H9 (cell line): ENCODE measurements around the gene MED22. TPM values are rescaled to one million over a fixed set of nuclear protein-coding genes. Genes with fewer than 3 reads are reported as not detected.
"Not testable (repeated sequence)": the region's sequence is repeated elsewhere in the genome, so short reads cannot be mapped to it uniquely, and the experiment has no call there.

Experiments used
- DNase-seq: peaks from one replicate; pipeline ENCODE4 v3.0.0-alpha.2; 2017
- H2AFZ ChIP-seq: one replicate; pipeline ENCODE4 v1.6.1; 2013; ENCODE audit warnings: mild to moderate bottlenecking, low read length, control low read depth, moderate library complexity
- H2AK5ac ChIP-seq: 2 replicates; pipeline ENCODE4 v1.6.1; 2013; ENCODE audit warnings: low read length, control low read depth, mixed read lengths; ENCODE audit not compliant: insufficient read length
- H2BK120ac ChIP-seq: one replicate; pipeline ENCODE4 v1.6.1; 2013; ENCODE audit warnings: low read depth, mild to moderate bottlenecking, low read length, control low read depth, inconsistent platforms; ENCODE audit not compliant: poor library complexity, severe bottlenecking
- H2BK12ac ChIP-seq: 2 replicates; pipeline ENCODE4 v1.6.1; 2013; ENCODE audit warnings: low read length, control low read depth, mixed read lengths, low read depth; ENCODE audit not compliant: insufficient read length
- H2BK15ac ChIP-seq: 2 replicates; pipeline ENCODE4 v1.6.1; 2013; ENCODE audit warnings: low read depth, low read length, control low read depth
- H2BK20ac ChIP-seq: one replicate; pipeline ENCODE4 v1.6.1; 2013; ENCODE audit warnings: low read depth, mild to moderate bottlenecking, low read length, control low read depth, inconsistent platforms; ENCODE audit not compliant: poor library complexity, severe bottlenecking
- H2BK5ac ChIP-seq: 2 replicates; pipeline ENCODE4 v1.6.1; 2013; ENCODE audit warnings: low read length, control low read depth, mixed read lengths; ENCODE audit not compliant: insufficient read length
- H3K14ac ChIP-seq: 2 replicates; pipeline ENCODE4 v1.6.1; 2013; ENCODE audit warnings: low read length, control low read depth; ENCODE audit not compliant: insufficient read depth
- H3K18ac ChIP-seq: 2 replicates; pipeline ENCODE4 v1.6.1; 2013; ENCODE audit warnings: low read depth, mild to moderate bottlenecking, mixed read lengths, low read length, control low read depth; ENCODE audit not compliant: insufficient read length
- H3K23ac ChIP-seq: 2 replicates; pipeline ENCODE4 v1.6.1; 2013; ENCODE audit warnings: low read length, control low read depth, mixed read lengths, low read depth; ENCODE audit not compliant: insufficient read length
- H3K23me2 ChIP-seq: 2 replicates; pipeline ENCODE4 v1.6.1; 2013; ENCODE audit warnings: low read depth, mild to moderate bottlenecking, mixed read lengths, low read length, control low read depth; ENCODE audit not compliant: insufficient read length, poor library complexity, severe bottlenecking
- H3K27ac ChIP-seq: 2 replicates; pipeline ENCODE4 v1.5.1; 2013; ENCODE audit warnings: low read length, control low read depth, mixed read lengths, low read depth; ENCODE audit not compliant: insufficient read length
- H3K27me3 ChIP-seq: 2 replicates; pipeline ENCODE4 v1.6.1; 2013; ENCODE audit warnings: low read length, control low read depth, inconsistent platforms; ENCODE audit not compliant: insufficient read depth
- H3K4ac ChIP-seq: 2 replicates; pipeline ENCODE4 v1.6.1; 2013; ENCODE audit warnings: low read depth, mild to moderate bottlenecking, control low read depth, inconsistent platforms, low read length, moderate library complexity
- H3K4me1 ChIP-seq: 2 replicates; pipeline ENCODE4 v1.6.1; 2013; ENCODE audit warnings: low read length, control low read depth, inconsistent platforms; ENCODE audit not compliant: insufficient read depth
- H3K4me2 ChIP-seq: 2 replicates; pipeline ENCODE4 v1.6.1; 2013; ENCODE audit warnings: low read length, control low read depth, mixed read lengths; ENCODE audit not compliant: insufficient read length, insufficient read depth
- H3K56ac ChIP-seq: 2 replicates; pipeline ENCODE4 v1.6.1; 2013; ENCODE audit warnings: low read depth, mild to moderate bottlenecking, mixed read lengths, low read length, control low read depth; ENCODE audit not compliant: insufficient read length
- H3K79me1 ChIP-seq: 2 replicates; pipeline ENCODE4 v1.6.1; 2013; ENCODE audit warnings: low read depth, mild to moderate bottlenecking, moderate library complexity, low read length, control low read depth, inconsistent platforms; ENCODE audit not compliant: insufficient read depth, poor library complexity, severe bottlenecking
- H3K79me2 ChIP-seq: 2 replicates; pipeline ENCODE4 v1.6.1; 2013; ENCODE audit warnings: low read length, control low read depth, inconsistent platforms; ENCODE audit not compliant: insufficient read depth
- H3K9ac ChIP-seq: 2 replicates; pipeline ENCODE4 v1.6.1; 2013; ENCODE audit warnings: low read length, control low read depth, mixed read lengths; ENCODE audit not compliant: insufficient read length; ENCODE audit errors: extremely low read depth
- H3K9me3 ChIP-seq: one replicate; pipeline ENCODE4 v1.6.1; 2013; ENCODE audit warnings: low read depth, low read length, inconsistent platforms; ENCODE audit not compliant: control insufficient read depth
- H3T11ph ChIP-seq: one replicate; pipeline ENCODE4 v1.6.1; 2013; ENCODE audit warnings: mild to moderate bottlenecking, low read length, control low read depth, inconsistent platforms
- H4K20me1 ChIP-seq: one replicate; pipeline ENCODE4 v1.6.1; 2013; ENCODE audit not compliant: control insufficient read depth, insufficient read length, insufficient read depth
- H4K5ac ChIP-seq: 2 replicates; pipeline ENCODE4 v1.6.1; 2013; ENCODE audit warnings: low read depth, mild to moderate bottlenecking, mixed read lengths, low read length, control low read depth; ENCODE audit not compliant: insufficient read length
- H4K8ac ChIP-seq: replicated peaks from 2 replicates; pipeline ENCODE4 v1.6.1; 2013; ENCODE audit warnings: low read length, control low read depth, mixed read lengths, low read depth; ENCODE audit not compliant: insufficient read length
- H4K91ac ChIP-seq: 2 replicates; pipeline ENCODE4 v1.6.1; 2013; ENCODE audit warnings: low read depth, mild to moderate bottlenecking, moderate library complexity, mixed read lengths, low read length, control low read depth; ENCODE audit not compliant: insufficient read length
- H3K27ac Mint-ChIP-seq, 3 experiments: 2 replicates in 2 of 3; 3 replicates in 1 of 3; pipeline ENCODE4 v1.8.0; 2020 to 2021; ENCODE audit warnings: mixed read lengths in 3 of 3, mild to moderate bottlenecking in 1 of 3, moderate library complexity in 1 of 3
- H3K27me3 Mint-ChIP-seq: 2 replicates; pipeline ENCODE4 v1.8.0; 2021; ENCODE audit warnings: low read depth, mild to moderate bottlenecking, moderate library complexity, mixed read lengths
- H3K36me3 Mint-ChIP-seq, 3 experiments: 2 replicates in 2 of 3; 3 replicates in 1 of 3; pipeline ENCODE4 v1.8.0; 2020 to 2021; ENCODE audit warnings: low read depth in 3 of 3, mixed read lengths in 3 of 3; ENCODE audit not compliant: insufficient read depth in 1 of 3
- H3K4me1 Mint-ChIP-seq, 2 experiments: 2 replicates each; pipeline ENCODE4 v1.8.0; 2020; ENCODE audit warnings: mixed read lengths in 2 of 2
- H3K4me3 Mint-ChIP-seq, 2 experiments: 2 replicates in 1 of 2; 3 replicates in 1 of 2; pipeline ENCODE4 v1.8.0; 2020 to 2021; ENCODE audit warnings: mild to moderate bottlenecking in 2 of 2, mixed read lengths in 2 of 2, moderate library complexity in 1 of 2
- H3K9me3 Mint-ChIP-seq, 2 experiments: 2 replicates in 1 of 2; 3 replicates in 1 of 2; pipeline ENCODE4 v1.8.0; 2020; ENCODE audit warnings: mild to moderate bottlenecking in 2 of 2, mixed read lengths in 2 of 2, moderate library complexity in 1 of 2
- WGBS: extraction: QIAGEN DNeasy Blood & Tissue Kit; methylation state at CpG from one replicate; pipeline ENCODE4 v1.1.7; 2013; ENCODE audit warnings: missing lambda C conversion rate, low lambda C conversion rate, mixed read lengths; ENCODE audit not compliant: insufficient read length; ENCODE audit errors: extremely low coverage; 5-methylcytosine and 5-hydroxymethylcytosine counted together
- total RNA-seq: library from RNA; stranded (reverse); gene quantifications from 2 replicates; pipeline ENCODE4 v1.2.1, GENCODE V29; 2021
- TF ChIP-seq, protein P1 (sequence below): fragments of 200-600 bp; sonication (generic); conservative IDR thresholded peaks from 3 replicates; pipeline ENCODE4 v1.8.0; 2021; ENCODE audit warnings: antibody characterized with exemption, mild to moderate bottlenecking

The MED22 gene
- total RNA-seq, 1 experiment from 2014 or later = 60.1 TPM

DNA sequence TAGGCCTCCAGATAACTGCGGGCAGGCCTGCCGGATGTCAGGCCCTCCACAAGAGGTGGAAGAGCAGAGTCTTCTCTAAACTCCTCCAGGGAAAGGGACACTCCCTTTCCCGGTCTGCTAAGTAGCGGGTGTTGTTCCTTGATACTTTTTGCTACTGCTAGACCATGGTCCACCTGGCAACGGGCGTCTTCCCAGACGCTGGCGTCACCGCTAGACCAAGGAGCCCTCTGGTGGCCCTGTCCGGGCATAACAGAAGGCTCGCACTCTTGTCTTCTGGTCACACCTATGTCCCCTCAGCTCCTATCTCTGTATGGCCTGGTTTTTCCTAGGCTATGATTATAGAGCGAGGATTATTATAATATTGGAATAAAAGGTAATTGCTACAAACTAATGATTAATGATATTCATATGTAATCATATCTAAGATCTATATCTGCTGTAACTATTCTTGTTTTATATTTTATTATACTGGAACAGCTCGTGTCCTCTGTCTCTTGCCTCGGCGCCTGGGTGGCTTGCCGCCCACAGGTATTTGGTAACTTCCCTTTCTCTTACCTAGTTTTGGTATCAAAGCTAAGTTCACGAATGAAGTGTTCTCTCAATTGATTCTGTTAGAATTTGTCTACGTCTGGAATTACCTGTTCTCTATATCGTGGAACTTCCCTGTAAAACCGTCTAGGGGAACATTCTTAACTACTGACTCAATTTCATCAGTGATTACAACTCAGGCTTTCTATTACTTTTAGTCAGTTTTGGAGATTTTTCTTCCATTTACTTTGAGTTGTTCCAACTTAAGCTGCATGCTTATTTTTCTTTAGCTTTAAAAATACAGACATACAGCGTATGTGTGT is 18.4 kb downstream of the MED22 start:
- H3K27me3 Mint-ChIP-seq = peaks cover 13% of the 10 kb centered on the region
- peaks cover 32 to 48% (median 46%) of the 10 kb centered on the region in 3 experiments for H3K36me3 Mint-ChIP-seq

More for the DNA sequence above, 18.4 kb downstream of the MED22 start:
- not testable (repeated sequence) for H3K27me3 ChIP-seq, H4K20me1 ChIP-seq, H3K4me2 ChIP-seq, H2BK15ac ChIP-seq, H3K4me1 ChIP-seq, H3K4ac ChIP-seq, H3K14ac ChIP-seq, H2AK5ac ChIP-seq, H2BK120ac ChIP-seq, H2BK5ac ChIP-seq, H4K5ac ChIP-seq, H3T11ph ChIP-seq, H3K79me2 ChIP-seq, H2AFZ ChIP-seq, H4K91ac ChIP-seq, H2BK12ac ChIP-seq, H3K27ac ChIP-seq, H3K18ac ChIP-seq, H3K27ac Mint-ChIP-seq, H3K23me2 ChIP-seq, H3K23ac ChIP-seq, H3K9ac ChIP-seq, H3K9me3 ChIP-seq, H4K8ac ChIP-seq, H3K56ac ChIP-seq, H3K79me1 ChIP-seq, H2BK20ac ChIP-seq, H3K4me3 Mint-ChIP-seq
- WGBS = no CpG with 5 or more reads among the region's 21 CpGs
- Mint-ChIP-seq H3K4me1 (peaks cover 6 to 12% of the 10 kb centered on the region in 2 experiments), H3K9me3 (peaks cover 25 to 28% of the 10 kb centered on the region in 2 experiments)
- TF ChIP-seq, protein P1, sequence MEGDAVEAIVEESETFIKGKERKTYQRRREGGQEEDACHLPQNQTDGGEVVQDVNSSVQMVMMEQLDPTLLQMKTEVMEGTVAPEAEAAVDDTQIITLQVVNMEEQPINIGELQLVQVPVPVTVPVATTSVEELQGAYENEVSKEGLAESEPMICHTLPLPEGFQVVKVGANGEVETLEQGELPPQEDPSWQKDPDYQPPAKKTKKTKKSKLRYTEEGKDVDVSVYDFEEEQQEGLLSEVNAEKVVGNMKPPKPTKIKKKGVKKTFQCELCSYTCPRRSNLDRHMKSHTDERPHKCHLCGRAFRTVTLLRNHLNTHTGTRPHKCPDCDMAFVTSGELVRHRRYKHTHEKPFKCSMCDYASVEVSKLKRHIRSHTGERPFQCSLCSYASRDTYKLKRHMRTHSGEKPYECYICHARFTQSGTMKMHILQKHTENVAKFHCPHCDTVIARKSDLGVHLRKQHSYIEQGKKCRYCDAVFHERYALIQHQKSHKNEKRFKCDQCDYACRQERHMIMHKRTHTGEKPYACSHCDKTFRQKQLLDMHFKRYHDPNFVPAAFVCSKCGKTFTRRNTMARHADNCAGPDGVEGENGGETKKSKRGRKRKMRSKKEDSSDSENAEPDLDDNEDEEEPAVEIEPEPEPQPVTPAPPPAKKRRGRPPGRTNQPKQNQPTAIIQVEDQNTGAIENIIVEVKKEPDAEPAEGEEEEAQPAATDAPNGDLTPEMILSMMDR = peak; percentile 79
- peak; percentile 61 for DNase-seq
